Psoas muscle (tissue), 8 donors: ENCODE data around the gene CFAP65. TPM values are rescaled to one million over a fixed set of nuclear protein-coding genes. Genes with fewer than 3 reads are reported as not detected.

Experiments
- ATAC-seq, 4 donors: fragments of 200-7000 bp; cut with Tn5 transposase; one replicate each; pipeline ENCODE4 v1.9.1; 2020; ENCODE audit warnings: moderate library complexity in 3 of 4, mild to moderate bottlenecking in 2 of 4
- DNase-seq, 2 donors: peaks; one replicate each; pipeline ENCODE4 v3.0.0-alpha.2; 2020
- H3K27ac ChIP-seq: fragments of 200-600 bp; one replicate; pipeline ENCODE4 v1.8.0; 2022
- H3K27me3 ChIP-seq, 3 donors: fragments of 200-600 bp in 1 of 3; one replicate each; pipeline versions ENCODE4 v1.6.1 to v1.8.0; 2013 to 2022; ENCODE audit warnings: low read length in 2 of 3, mild to moderate bottlenecking in 2 of 3, moderate library complexity in 1 of 3; ENCODE audit not compliant: insufficient read depth in 3 of 3
- H3K36me3 ChIP-seq, 2 donors: fragments of 200-600 bp in 1 of 2; one replicate each; pipeline versions ENCODE4 v1.6.1 to v1.8.0; 2013 to 2022; ENCODE audit warnings: low read depth in 1 of 2, mild to moderate bottlenecking in 1 of 2, moderate library complexity in 1 of 2; ENCODE audit not compliant: insufficient read depth in 1 of 2
- H3K4me1 ChIP-seq: fragments of 200-600 bp; one replicate; pipeline ENCODE4 v1.8.0; 2022
- H3K4me3 ChIP-seq: fragments of 200-600 bp; one replicate; pipeline ENCODE4 v1.8.0; 2022; ENCODE audit warnings: mild to moderate bottlenecking
- H3K9me3 ChIP-seq: fragments of 200-600 bp; one replicate; pipeline ENCODE4 v1.8.0; 2022
- CTCF ChIP-seq: fragments of 200-600 bp; IDR thresholded peaks from one replicate; pipeline ENCODE4 v1.8.0; 2022; ENCODE audit warnings: antibody characterized with exemption
- WGBS, 3 donors: extraction: QIAGEN DNeasy Blood & Tissue Kit; methylation state at CpG; one replicate each; pipeline versions ENCODE4 v1.1.6 to v1.1.7; 2013; 5-methylcytosine and 5-hydroxymethylcytosine counted together
- intact Hi-C, 2 donors: fragments of 100-400 bp; cut with DNase I; formaldehyde crosslinking; loops; one replicate each; pipeline versions ENCODE4 v1.11.0 to v1.14.2; 2022
- polyA plus RNA-seq, 3 donors: library from polyadenylated mRNA; stranded (reverse); fragments of 200-250 nt; gene quantifications; one replicate each; pipeline ENCODE4 v1.2.3, GENCODE V29; 2013
- total RNA-seq, 4 donors: library from RNA; stranded (reverse); fragmentation: NEBNext Ultra II Directional in 2 of 4; extraction: Animal tissue kit (Norgen Biotek cat#: 25700) in 2 of 4; gene quantifications; one replicate each; pipeline versions ENCODE4 v1.2.1 to v1.2.4, GENCODE V29; 2021 to 2023
- donor health status: healthy with polysubstance abuse.
- donor health status: DM: no; HTN: no; CAD: no; lungs with moderate emphysema.
- donor health status: Bipolar disorder and iron deficiency.
- donor health status: healthy.
- donor health status: DM: yes; HTN: yes; CAD: no.
- donor health status: DM: no; HTN: no; CAD: no.
- donor health status: DM: no; HTN: no; CAD: no.
- donor health status: DM: yes; HTN: yes; CAD: no.

The CFAP65 gene
- total and polyA plus RNA-seq, 7 donors = not detected

GRCh38 chr2:219002395-219003266 lies 38.7 kb downstream of the CFAP65 start:
- Histone ChIP-seq H3K4me3 (peak overlapping the region; percentile 18), H3K27me3 (peaks cover 0 to 82% (median 22%) of the 10 kb centered on the region in 3 donors), H3K36me3 (no peaks in the 10 kb centered on the region), H3K4me1 (peaks cover 13% of the 10 kb centered on the region), H3K9me3 (no peaks in the 10 kb centered on the region), H3K27ac (no peak overlapping the region)
- 0 to 3% (median 2%) methylated on average over 60 to 72 of the region's 72 CpGs for WGBS, 3 donors
- intact Hi-C loops = no loop called here
- ATAC-seq (peak in 3 of 4 donors; percentile 56 to 75 (median 67)), DNase-seq (peak in 1 of 2 donors; percentile 41)
- peak; percentile 22 for TF ChIP-seq CTCF

- Histone ChIP-seq H3K4me1 (peaks cover 13% of the 10 kb centered on the region), H3K27ac (no peak overlapping the region), H3K36me3 (no peaks in the 10 kb centered on the region), H3K4me3 (no peak overlapping the region), H3K9me3 (no peaks in the 10 kb centered on the region), H3K27me3 (peaks cover 0 to 82% (median 20%) of the 10 kb centered on the region in 3 donors)
- intact Hi-C loops = no loop called here
- no peak for TF ChIP-seq CTCF
- ATAC-seq (peak in 2 of 4 donors; percentile 43 to 48), DNase-seq (no peak)
- WGBS, 3 donors = 7 to 14% (median 12%) methylated on average over 39 to 70 of the region's 70 CpGs
Measured at GRCh38 chr2:219001577-219002394, 39.5 kb downstream of the CFAP65 start.

GRCh38 chr2:219001100-219001576 lies 40.2 kb downstream of the CFAP65 start:
- 52 to 60% (median 59%) methylated on average over 15 to 26 of the region's 26 CpGs for WGBS, 3 donors
- intact Hi-C loops = no loop called here
- no peaks in the 10 kb centered on the region for H3K36me3 ChIP-seq
- H3K27me3 ChIP-seq = peaks cover 0 to 80% (median 22%) of the 10 kb centered on the region in 3 donors
- peaks cover 15% of the 10 kb centered on the region for H3K4me1 ChIP-seq
- H3K4me3 ChIP-seq = no peak overlapping the region
- TF ChIP-seq CTCF = no peak
- no peak overlapping the region for H3K27ac ChIP-seq
- ATAC-seq (no peak), DNase-seq (no peak)
- H3K9me3 ChIP-seq = no peaks in the 10 kb centered on the region

GRCh38 chr2:219000569-219000960 lies 40.8 kb downstream of the CFAP65 start:
- peaks cover 16% of the 10 kb centered on the region for H3K4me1 ChIP-seq
- no peak for TF ChIP-seq CTCF
- H3K27ac ChIP-seq = no peak overlapping the region
- DNase-seq (no peak), ATAC-seq (no peak)
- H3K36me3 ChIP-seq = no peaks in the 10 kb centered on the region
- 59 to 64% (median 62%) methylated on average over 8 of the region's 8 CpGs for WGBS, 3 donors
- no peaks in the 10 kb centered on the region for H3K9me3 ChIP-seq
- intact Hi-C loops = no loop called here
- H3K27me3 ChIP-seq = peaks cover 0 to 80% (median 26%) of the 10 kb centered on the region in 3 donors
- no peak overlapping the region for H3K4me3 ChIP-seq
